Measurements from ENCODE around the gene SMAD5.

- TF ChIP-seq, protein P1, sequence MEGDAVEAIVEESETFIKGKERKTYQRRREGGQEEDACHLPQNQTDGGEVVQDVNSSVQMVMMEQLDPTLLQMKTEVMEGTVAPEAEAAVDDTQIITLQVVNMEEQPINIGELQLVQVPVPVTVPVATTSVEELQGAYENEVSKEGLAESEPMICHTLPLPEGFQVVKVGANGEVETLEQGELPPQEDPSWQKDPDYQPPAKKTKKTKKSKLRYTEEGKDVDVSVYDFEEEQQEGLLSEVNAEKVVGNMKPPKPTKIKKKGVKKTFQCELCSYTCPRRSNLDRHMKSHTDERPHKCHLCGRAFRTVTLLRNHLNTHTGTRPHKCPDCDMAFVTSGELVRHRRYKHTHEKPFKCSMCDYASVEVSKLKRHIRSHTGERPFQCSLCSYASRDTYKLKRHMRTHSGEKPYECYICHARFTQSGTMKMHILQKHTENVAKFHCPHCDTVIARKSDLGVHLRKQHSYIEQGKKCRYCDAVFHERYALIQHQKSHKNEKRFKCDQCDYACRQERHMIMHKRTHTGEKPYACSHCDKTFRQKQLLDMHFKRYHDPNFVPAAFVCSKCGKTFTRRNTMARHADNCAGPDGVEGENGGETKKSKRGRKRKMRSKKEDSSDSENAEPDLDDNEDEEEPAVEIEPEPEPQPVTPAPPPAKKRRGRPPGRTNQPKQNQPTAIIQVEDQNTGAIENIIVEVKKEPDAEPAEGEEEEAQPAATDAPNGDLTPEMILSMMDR (IDR thresholded peaks at IDR 0.05; ENCODE audit: low read length): no peak
- no peak for TF ChIP-seq EZH2phosphoT487 (IDR thresholded peaks at IDR 0.05; ENCODE audit: low read length)
These were observed 47.9 kb upstream of the SMAD5 start for GRCh38 chr5:136084698-136085097.
